Fibroblast of pulmonary artery (primary cell): Measurements from ENCODE around the gene ANKRD23.
A peak's percentile ranks its signal among the peaks of the same experiment; 100 is the strongest.

ENCODE experiments used
- DNase-seq: peaks from one replicate; pipeline ENCODE4 v3.0.0-alpha.2; 2010; ENCODE audit warnings: low read depth
- H3K4me3 ChIP-seq: replicated peaks from 2 replicates; pipeline ENCODE4 v1.5.1; 2011; ENCODE audit warnings: low read depth, mild to moderate bottlenecking, control low read depth, low read length, moderate library complexity
- CTCF ChIP-seq: IDR thresholded peaks from 2 replicates; pipeline ENCODE4 v1.5.1; 2011; ENCODE audit warnings: mild to moderate bottlenecking, control low read depth, low read length, inconsistent platforms; ENCODE audit errors: missing control alignments

The ANKRD23 gene

GRCh38 chr2:96870626-96871255 is 26.9 kb upstream of the ANKRD23 start:
- H3K4me3 ChIP-seq = peak overlapping the region; percentile 89
- no peak for TF ChIP-seq CTCF
- no peak for DNase-seq

- peak; percentile 47 for DNase-seq
- peak within 1 kb of the TSS; percentile 89 for H3K4me3 ChIP-seq
- no peak for TF ChIP-seq CTCF
Observed at GRCh38 chr2:96869822-96870625, 26.2 kb upstream of the ANKRD23 start, which contains the start of gene SEMA4C. SEMA4C (minus strand) TSS chr2:96870080; CDS start chr2:96867886, 2,194 bp downstream.

- TF ChIP-seq CTCF = no peak
- H3K4me3 ChIP-seq = peak overlapping the region; percentile 89
- peak; percentile 86 for DNase-seq
Observed at GRCh38 chr2:96869281-96869821, 25.5 kb upstream of the ANKRD23 start.

- TF ChIP-seq CTCF = peak; percentile 15
- peak; percentile 95 for DNase-seq
- peak overlapping the region; percentile 89 for H3K4me3 ChIP-seq
Observed at GRCh38 chr2:96868555-96869280, 24.9 kb upstream of the ANKRD23 start.

GRCh38 chr2:96867756-96868554 is 24.1 kb upstream of the ANKRD23 start:
- no peak for TF ChIP-seq CTCF
- DNase-seq = peak; percentile 29
- H3K4me3 ChIP-seq = peak overlapping the region; percentile 89
